Uterus (tissue), 2 donors: ENCODE results near the gene RPRD1B.

Experiments used
- CTCF ChIP-seq, 4 experiments: fragments of 200-600 bp in 2 of 4; fragments of 450-650 bp in 2 of 4; sonication (generic) in 2 of 4; IDR thresholded peaks; one replicate each; pipeline ENCODE4 v1.5.1; 2016 to 2019; ENCODE audit warnings: antibody characterized with exemption in 4 of 4, mild to moderate bottlenecking in 2 of 4, moderate library complexity in 1 of 4
- POLR2A ChIP-seq, 2 donors: fragments of 450-650 bp; IDR thresholded peaks; one replicate each; pipeline ENCODE4 v1.6.1; 2016; ENCODE audit warnings: antibody characterized with exemption in 2 of 2, mild to moderate bottlenecking in 1 of 2, moderate library complexity in 1 of 2

- TF ChIP-seq CTCF (IDR thresholded peaks at IDR 0.05) (no peak), POLR2A (IDR thresholded peaks at IDR 0.05) (no peak)
Observed at GRCh38 chr20:37988306-37988954, 45.1 kb upstream of the RPRD1B start.
